Body of pancreas (tissue), 4 donors: Measurements from ENCODE around the gene TRIOBP. TPM values are rescaled to one million over a fixed set of nuclear protein-coding genes. Genes with fewer than 3 reads are reported as not detected.

Experiments used
- ATAC-seq: fragments of 150-250 bp; one replicate; pipeline ENCODE4 v1.9.1; 2016
- DNase-seq, 4 donors: peaks; one replicate each; pipeline ENCODE4 v3.0.0-alpha.2; 2019
- H3K27ac ChIP-seq, 4 donors: fragments of 200-600 bp; sonication (generic); 1 replicate in 3 of 4; 2 replicates in 1 of 4; pipeline versions ENCODE4 v1.5.1 to v1.6.1; 2016 to 2019; ENCODE audit warnings: mild to moderate bottlenecking in 1 of 4, mixed read lengths in 1 of 4, moderate library complexity in 1 of 4
- H3K27me3 ChIP-seq, 2 donors: fragments of 200-600 bp; sonication (generic); one replicate each; pipeline ENCODE4 v1.6.0; 2016; ENCODE audit warnings: mild to moderate bottlenecking in 1 of 2
- H3K36me3 ChIP-seq, 2 donors: fragments of 200-600 bp; sonication (generic); replicated peaks in 1 of 2; 2 replicates each; pipeline ENCODE4 v1.5.1; 2016; ENCODE audit warnings: low read depth in 2 of 2; ENCODE audit not compliant: insufficient read depth in 1 of 2
- H3K4me1 ChIP-seq: fragments of 200-600 bp; sonication (generic); one replicate; pipeline ENCODE4 v1.6.0; 2016
- H3K4me3 ChIP-seq, 2 donors: fragments of 200-600 bp; sonication (generic); 1 replicate in 1 of 2; 2 replicates in 1 of 2; pipeline ENCODE4 v1.5.1; 2016 to 2019
- H3K9me3 ChIP-seq, 3 donors: fragments of 200-600 bp; sonication (generic); 1 replicate in 2 of 3; 2 replicates in 1 of 3; pipeline ENCODE4 v1.5.1; 2016
- POLR2A ChIP-seq, 3 donors: fragments of 450-650 bp; IDR thresholded peaks; one replicate each; pipeline ENCODE4 v1.6.1; 2016; ENCODE audit warnings: antibody characterized with exemption in 3 of 3, mild to moderate bottlenecking in 2 of 3
- WGBS, 2 donors: methylation state at CpG; one replicate each; pipeline ENCODE4 v1.1.5; 2017; 5-methylcytosine and 5-hydroxymethylcytosine counted together
- intact Hi-C: fragments of 100-400 bp; cut with DNase I; formaldehyde crosslinking; loops from one replicate; pipeline ENCODE4 v1.15.1; 2023
- total RNA-seq, 2 donors: library from RNA; depleted of rRNA; stranded (reverse); fragments of >200 nt; gene quantifications; one replicate each; pipeline ENCODE4 v1.1.0, GENCODE V29; 2016
- TF ChIP-seq, protein P1 (sequence below), 7 experiments: fragments of 450-650 bp in 4 of 7; fragments of 200-600 bp in 3 of 7; sonication (generic) in 3 of 7; IDR thresholded peaks; one replicate each; pipeline ENCODE4 v1.5.1; 2016 to 2019; ENCODE audit warnings: antibody characterized with exemption in 7 of 7

TRIOBP gene
- total RNA-seq, 2 donors from 2014 or later, result 65.6 to 76.5 TPM

DNA sequence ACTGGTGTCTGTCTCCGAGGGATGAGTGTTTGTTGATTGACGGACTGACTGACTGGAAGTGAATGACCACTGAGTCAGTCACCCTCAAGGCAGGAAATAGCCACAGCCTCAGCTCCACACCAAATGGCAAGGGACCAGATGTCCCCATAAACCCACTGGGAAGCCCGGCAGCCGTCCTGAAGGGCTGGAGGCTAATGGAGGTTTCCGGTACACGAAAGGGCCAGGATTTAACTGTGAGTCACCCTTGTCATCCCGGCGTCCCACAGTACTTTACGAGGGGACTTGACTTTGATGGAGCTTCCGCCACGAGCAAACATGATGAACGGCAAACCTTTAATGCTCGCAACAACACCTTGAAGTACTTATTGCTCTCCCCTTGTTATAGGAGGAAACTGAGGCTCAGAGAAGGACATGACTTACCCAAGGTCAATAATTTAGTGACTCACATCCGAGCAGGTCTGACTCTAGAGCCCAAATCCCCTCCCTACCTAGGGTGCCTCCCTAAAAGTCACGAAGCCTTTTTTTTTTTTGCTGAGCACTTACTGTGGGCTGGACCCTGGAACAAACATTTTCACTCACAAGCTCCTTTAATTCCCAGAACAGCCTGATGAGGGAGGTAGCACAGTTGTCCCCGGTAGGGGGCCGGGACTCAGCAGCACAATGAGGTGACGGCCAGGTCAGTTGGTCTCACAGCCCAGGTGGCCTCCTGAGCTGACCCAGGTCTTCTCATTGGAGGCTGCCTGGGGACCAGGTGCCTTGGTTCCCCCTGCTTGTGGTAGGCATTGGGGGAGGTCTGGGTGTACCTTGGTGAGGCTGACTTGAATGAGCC lies 85.7 kb downstream of the TRIOBP start:
- Histone ChIP-seq H3K36me3 (no peaks in the 10 kb centered on the region), H3K4me3 (no peak overlapping the region), H3K4me1 (peaks cover 10% of the 10 kb centered on the region), H3K27ac (no peak overlapping the region), H3K9me3 (no peaks in the 10 kb centered on the region), H3K27me3 (no peaks in the 10 kb centered on the region)
- DNase-seq, result no peak
- intact Hi-C loops, result loop anchor here (5.0 to 10.0 kb wide), 2 partner anchors 45 to 138 kb away; no protein-coding TSS in a partner anchor
- TF ChIP-seq POLR2A (IDR thresholded peaks at IDR 0.05), result no peak
- TF ChIP-seq, protein P1, sequence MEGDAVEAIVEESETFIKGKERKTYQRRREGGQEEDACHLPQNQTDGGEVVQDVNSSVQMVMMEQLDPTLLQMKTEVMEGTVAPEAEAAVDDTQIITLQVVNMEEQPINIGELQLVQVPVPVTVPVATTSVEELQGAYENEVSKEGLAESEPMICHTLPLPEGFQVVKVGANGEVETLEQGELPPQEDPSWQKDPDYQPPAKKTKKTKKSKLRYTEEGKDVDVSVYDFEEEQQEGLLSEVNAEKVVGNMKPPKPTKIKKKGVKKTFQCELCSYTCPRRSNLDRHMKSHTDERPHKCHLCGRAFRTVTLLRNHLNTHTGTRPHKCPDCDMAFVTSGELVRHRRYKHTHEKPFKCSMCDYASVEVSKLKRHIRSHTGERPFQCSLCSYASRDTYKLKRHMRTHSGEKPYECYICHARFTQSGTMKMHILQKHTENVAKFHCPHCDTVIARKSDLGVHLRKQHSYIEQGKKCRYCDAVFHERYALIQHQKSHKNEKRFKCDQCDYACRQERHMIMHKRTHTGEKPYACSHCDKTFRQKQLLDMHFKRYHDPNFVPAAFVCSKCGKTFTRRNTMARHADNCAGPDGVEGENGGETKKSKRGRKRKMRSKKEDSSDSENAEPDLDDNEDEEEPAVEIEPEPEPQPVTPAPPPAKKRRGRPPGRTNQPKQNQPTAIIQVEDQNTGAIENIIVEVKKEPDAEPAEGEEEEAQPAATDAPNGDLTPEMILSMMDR (IDR thresholded peaks at IDR 0.05), result no peak
- 75 to 91% methylated on average over 11 to 18 of the region's 18 CpGs for WGBS, 2 donors
- ATAC-seq, result no peak

DNA sequence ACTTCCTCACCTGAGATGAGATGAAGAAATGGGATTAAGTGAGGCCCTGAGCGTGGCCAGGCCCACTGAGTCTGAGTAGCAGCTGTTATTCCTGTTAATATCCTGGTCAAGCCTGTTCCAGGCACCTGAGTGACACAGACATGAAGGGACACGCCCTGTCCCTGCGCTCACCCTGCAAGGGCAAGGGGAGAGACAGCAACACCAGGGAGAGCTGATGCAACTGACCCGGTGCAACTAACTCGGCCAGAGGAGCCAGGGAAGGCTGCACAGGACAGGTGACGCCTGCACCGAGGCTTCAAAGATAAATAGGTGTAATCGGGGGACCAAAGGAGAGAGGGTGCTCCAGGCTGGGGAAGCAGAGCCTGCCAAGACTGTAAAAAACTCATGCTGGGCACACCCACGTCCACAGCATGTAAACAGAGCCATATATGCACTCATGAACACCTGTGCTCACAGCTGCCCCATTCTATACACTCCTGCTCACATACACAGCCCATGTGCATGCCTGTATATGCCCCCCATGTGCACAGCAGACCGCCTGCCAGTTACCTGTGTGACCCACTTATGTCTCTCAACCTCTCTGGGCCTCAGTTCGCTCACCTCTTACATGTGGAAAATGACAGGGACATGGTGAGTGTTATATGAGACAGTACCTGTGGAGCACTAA lies 88.1 kb downstream of the TRIOBP start:
- ATAC-seq (peak; percentile 33), DNase-seq (peak in 1 of 4 donors; percentile 63)
- Histone ChIP-seq H3K27me3 (no peaks in the 10 kb centered on the region), H3K36me3 (no peaks in the 10 kb centered on the region), H3K9me3 (no peaks in the 10 kb centered on the region), H3K4me3 (no peak overlapping the region), H3K4me1 (peaks cover 6% of the 10 kb centered on the region), H3K27ac (no peak overlapping the region)
- TF ChIP-seq POLR2A (IDR thresholded peaks at IDR 0.05), result no peak
- TF ChIP-seq, protein P1 (IDR thresholded peaks at IDR 0.05), result no peak
- 54 to 61% methylated on average over 9 to 11 of the region's 11 CpGs for WGBS, 2 donors
- intact Hi-C loops, result loop anchor here (5.0 to 10.0 kb wide), 2 partner anchors 48 to 140 kb away; no protein-coding TSS in a partner anchor

DNA sequence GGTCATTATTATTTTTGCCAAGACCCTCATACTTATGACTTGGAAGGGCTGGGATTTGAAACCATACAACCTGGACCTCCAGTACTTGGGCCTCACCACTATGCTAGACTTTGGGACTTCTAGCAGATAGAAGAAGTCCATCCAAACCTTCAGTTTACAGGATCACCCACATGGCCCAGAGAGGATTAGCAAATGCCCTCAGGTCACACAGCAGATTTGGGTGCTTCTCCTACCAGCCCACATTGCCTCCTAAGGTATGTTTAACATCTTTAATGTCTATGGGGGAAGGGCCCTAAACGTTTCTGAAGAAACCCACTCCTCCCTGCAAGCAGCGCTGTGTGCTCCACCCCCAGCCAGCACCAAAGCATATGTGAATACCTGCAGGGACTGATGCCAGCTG lies 93.4 kb downstream of the TRIOBP start:
- 46% methylated on average over 2 of the region's 2 CpGs; no CpG with 5 or more reads in 1 of the 2 donors for WGBS, 2 donors
- H3K4me1 ChIP-seq, result no peaks in the 10 kb centered on the region
- no peaks in the 10 kb centered on the region for H3K9me3 ChIP-seq
- TF ChIP-seq, protein P1 (IDR thresholded peaks at IDR 0.05), result no peak
- no peak for TF ChIP-seq POLR2A (IDR thresholded peaks at IDR 0.05)
- no peaks in the 10 kb centered on the region for H3K27me3 ChIP-seq
- intact Hi-C loops, result no loop called here
- H3K27ac ChIP-seq, result no peak overlapping the region
- no peaks in the 10 kb centered on the region for H3K36me3 ChIP-seq
- no peak for ATAC-seq
- no peak for DNase-seq
- no peak overlapping the region for H3K4me3 ChIP-seq

DNA sequence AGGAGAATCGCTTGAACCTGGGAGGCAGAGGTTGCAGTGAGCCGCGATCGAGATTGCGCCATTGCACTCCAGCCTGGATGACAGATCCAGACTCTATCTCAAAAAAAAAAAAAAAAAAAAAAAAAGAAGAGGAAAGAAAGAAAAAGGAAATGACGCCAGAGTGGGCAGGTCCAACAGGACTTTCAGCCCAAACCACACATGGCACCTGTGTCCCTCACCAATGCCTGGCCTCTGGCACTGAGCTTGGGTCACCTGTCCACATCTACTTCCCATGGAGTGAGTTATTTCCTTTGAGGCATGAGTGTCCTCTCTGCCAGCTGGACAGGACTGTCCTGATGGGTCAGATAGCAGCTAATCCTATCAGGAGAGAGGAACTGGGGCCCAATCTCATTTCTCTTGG lies 95.6 kb downstream of the TRIOBP start:
- no peak overlapping the region for H3K27ac ChIP-seq
- no peaks in the 10 kb centered on the region for H3K27me3 ChIP-seq
- H3K4me3 ChIP-seq, result no peak overlapping the region
- DNase-seq (no peak), ATAC-seq (no peak)
- no peaks in the 10 kb centered on the region for H3K36me3 ChIP-seq
- WGBS, 2 donors, result 86 to 89% methylated on average over 6 of the region's 6 CpGs
- H3K9me3 ChIP-seq, result no peaks in the 10 kb centered on the region
- H3K4me1 ChIP-seq, result no peaks in the 10 kb centered on the region
- intact Hi-C loops, result no loop called here
- TF ChIP-seq, protein P1 (IDR thresholded peaks at IDR 0.05), result no peak
- TF ChIP-seq POLR2A (IDR thresholded peaks at IDR 0.05), result no peak
